DMS153 treated with DMSO at 0.1 percent for 48 hours (cell line): Measurements from ENCODE around the gene ZDHHC7.
"Not testable (repeated sequence)": the region's sequence is repeated elsewhere in the genome, so short reads cannot be mapped to it uniquely, and the experiment has no call there.

Experiments used
- DNase-seq: peaks from one replicate; lab custom pipeline; 2025; ENCODE audit not compliant: unreplicated experiment; lab: John Stamatoyannopoulos, UW

Gene ZDHHC7

DNA sequence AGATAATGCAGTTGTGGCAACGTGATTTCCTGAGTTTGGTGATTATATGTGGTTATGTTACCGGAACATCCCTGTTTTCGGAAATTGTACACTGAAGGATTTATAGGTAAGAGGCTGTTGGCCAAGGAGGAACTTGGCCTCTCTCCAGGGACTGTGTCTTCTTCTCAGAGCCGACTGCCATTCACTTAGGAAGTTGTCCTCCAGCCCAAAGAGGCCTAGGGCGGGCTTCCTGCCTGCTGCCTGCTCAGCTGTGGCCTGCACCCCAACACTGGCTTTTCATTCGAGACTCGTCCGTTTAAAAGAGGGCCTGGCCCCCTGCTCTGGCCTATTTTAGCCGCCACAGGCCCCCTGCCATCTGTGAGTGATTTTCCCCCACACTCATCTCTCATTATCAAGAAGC lies 64.3 kb downstream of the ZDHHC7 start:
- DNase-seq: no peak

DNA sequence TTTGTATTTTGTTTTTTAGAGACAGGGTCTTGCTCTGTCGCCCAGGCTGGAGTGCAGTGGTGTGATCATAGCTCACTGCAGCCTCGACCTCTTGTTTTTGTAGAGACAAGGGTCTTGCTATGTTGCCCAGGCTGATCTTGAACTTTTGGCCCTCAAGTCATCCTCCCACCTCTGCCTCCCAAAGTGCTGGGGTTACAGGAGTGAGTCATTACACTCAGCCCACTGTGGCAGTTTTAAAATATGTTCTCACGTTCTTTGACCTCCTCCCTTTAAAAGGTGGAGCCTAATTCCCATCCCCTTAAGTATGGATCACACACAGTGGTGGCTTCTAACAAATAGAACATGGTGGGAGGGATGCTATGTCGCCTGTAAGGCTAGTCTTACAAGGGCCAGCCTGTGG lies 67.7 kb downstream of the ZDHHC7 start:
- no peak for DNase-seq

DNA sequence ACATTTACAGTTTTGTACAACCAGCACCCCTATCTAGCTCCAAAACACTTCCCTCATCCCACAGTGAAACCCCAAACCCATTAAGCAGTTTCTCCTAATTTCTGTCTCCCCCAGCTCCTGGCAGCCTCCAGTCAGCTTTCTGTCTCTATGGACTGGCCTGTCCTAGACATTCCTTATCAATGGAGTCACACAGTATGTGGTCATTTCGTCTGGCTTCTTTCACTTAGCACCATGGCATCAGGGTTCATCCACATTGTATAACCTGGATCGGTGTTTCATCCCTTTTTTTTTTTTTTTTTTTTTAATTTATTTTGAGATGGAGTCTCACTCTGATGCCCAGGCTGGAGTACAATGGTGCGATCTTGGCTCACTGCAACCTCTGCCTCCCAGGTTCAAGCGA lies 68.5 kb downstream of the ZDHHC7 start:
- no peak for DNase-seq

DNA sequence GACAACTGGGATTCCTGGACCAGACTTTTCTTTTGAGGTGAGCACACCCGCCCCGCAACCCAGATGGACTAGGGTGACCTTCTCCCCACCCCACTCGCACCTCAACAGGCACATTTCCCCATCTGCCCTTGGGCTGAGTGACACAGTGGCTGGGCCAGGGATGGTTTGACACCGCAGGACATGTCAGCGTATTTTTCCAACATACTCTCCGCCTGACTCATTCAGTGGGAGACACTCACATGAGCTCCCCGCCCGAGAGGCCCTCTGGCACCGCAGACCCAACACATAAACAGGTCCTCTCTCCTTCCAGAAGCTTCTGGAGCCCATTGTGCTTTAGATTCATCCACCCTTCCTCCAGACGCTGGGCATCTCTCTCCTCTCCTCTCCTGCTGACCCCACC lies 69.4 kb downstream of the ZDHHC7 start:
- DNase-seq: no peak

DNA sequence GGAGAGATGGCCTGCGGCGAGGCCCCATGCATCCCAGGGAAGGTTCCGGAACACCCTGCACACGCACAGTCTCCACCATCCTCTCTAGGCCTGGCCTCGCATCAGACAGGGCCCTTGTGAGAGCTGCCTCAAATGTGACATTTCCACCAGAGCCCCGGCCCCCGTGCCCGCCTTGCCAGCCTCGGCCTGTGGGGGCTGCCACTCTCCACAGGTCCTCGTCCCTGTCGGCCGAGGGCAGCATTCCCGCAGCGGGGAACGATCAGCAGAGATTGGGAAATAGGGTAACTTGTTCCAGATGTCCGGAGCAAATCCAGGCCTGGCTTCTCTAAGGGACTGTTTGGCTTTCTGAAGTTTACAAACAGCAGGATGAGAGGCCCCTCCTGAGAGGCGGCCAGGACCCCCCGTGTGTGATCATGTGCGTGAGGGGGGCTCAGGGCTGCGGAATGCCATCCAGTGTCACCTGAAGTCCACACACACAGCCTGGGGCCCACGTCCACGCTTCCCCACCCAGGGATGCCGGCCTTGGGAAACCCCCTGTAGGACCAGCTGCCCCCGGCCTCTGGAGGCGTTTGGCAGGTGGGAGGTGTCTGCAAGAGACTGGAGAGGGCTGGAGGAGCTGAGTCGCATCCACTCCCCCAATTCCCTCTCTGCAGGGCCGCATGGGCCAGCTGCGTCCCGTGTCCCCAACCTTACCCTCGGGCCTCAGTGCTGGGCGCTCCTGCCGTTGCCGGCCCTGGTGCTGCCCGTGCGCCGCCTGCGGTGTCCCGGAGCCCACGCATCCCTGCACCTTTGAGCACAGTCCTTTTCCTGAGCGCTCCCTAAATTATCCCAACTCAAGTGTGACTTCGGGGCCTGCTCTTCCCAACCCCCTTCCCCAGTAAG lies 70.4 kb downstream of the ZDHHC7 start:
- no peak for DNase-seq

DNA sequence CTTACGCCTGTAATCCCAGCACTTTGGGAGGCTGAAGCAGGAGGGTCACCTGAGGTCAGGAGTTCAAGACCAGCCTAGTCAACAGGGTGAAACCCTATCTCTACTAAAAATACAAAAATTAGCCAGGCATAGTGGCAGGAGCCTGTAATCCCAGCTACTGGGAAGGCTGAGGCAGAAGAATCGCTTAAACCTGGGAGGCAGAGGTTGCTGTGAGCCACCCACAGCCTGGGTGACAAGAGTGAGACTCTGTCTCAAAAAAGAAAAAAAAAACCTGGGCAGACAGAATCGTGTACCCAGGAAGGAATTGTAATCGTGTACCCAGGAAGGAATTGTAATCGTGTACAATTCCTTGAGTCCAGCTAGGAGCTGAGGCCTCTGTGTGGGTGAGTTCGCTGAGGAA lies 72.7 kb downstream of the ZDHHC7 start:
- not testable (repeated sequence) for DNase-seq

DNA sequence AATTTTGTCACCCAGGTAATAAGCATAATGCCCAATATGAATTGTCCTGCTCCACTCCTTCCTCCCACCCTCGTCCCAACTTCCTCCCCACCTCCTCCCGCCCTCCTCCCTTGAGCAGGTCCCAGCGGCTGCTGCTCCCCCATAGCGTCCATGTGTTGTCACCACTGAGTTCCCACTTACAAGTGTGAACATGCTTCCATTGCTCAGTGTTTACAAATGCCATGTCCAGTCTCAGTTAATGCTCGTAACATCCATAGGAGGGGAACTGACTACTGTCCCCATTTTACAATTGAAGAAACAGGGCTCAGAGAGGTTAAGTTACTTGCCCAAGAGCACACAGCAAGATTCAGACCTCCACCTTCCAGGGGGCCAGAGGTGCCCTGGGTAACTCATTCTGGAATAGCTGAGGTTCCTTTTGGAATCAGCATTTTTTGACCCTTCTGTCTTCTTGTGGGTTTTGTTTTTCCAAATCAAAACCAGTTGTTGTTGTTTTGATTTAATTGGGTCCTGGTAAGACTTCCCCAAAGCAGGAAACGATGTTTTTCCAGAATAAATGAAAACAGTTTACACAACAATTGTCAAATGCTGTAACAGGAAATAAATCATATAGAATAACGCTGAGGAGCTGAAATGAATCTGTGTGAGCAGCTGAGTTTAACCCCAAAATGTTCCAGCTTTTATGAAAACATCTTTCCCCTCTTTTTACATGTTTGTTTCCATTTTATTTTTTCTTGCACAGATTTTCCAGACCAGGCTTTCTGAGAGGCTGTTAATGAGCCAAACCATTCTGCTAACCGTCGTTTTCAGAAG lies 73.9 kb downstream of the ZDHHC7 start:
- no peak for DNase-seq

DNA sequence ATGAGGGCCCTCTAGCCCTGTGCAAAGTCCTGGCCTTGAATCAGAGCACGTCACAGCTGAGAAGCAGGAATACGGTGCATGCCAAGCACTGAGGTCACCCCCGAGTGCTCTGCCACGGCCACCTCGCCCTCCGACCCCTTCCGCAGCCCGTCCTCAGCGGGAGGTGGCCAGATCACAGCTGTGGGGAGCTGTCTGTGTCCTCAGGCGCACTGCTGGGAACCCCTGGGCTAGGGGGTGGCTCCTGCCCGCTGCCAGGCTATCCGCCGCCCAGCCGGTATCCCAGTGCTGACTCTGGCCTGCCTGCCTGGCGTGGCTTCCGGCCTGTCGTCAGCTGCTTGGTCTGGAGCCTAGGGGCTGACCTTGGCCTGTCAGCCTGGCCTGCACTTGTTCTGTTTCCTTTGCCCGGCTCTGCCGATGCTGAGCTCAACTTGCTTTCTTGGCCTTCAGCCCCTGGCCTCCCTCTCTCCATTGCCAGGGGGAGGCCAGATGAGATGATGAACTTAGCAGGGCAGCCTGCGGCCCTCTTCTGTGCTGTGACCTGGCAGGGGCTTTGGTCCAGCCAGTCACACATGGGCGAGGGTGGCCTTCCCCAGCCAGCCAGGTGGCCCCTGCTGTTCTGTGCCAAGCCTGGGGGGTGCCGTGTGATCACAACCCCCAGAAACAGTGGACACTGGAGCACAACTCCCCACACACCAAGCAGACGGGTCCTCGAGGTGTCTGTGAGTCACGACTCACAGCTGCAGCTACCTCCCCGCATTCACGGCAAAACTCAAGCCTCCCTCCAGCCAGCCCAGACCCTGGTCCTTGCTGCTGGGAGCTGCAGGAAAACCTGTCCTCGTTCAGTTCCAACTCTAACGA lies 77.3 kb downstream of the ZDHHC7 start:
- no peak for DNase-seq

DNA sequence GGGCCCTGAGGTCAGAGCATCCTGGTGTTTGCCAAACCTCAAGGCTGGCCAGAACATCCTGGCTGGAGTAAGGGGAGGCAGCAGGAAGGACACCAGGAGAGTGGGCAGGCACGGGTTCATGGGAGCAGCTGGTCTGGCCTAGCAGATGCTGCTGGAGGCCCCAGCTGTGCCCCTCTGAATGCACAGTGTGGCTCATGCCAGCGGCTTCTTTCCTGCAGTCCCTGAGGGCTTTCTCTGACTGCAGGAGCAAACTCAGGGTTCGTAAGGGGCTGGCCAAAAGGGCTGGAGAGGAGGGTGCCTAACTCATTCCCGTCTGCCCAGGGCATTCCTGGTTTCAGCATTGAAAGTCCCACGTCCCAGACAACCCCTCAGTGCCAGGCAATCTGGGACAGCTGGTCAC lies 78.7 kb downstream of the ZDHHC7 start:
- DNase-seq: no peak

DNA sequence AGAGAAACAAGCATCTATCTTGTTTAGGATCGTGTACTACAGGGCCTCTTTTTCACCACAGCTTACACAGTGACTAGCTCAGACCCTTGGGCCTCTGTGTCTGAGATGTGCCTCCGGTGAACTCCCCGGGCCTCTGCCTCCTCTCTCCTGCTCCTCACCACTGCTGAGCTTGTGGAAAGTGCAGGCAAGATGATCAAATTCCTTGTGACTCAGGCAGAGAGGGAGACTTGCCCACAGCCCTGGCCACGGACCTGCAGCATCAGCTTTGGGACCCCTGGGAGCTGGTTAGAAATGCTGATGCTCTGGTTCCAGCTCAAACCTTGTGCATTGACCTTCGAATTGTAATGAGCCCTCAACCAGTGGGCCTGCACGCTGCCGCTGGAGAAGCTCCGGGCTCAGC lies 79.8 kb downstream of the ZDHHC7 start:
- no peak for DNase-seq

DNA sequence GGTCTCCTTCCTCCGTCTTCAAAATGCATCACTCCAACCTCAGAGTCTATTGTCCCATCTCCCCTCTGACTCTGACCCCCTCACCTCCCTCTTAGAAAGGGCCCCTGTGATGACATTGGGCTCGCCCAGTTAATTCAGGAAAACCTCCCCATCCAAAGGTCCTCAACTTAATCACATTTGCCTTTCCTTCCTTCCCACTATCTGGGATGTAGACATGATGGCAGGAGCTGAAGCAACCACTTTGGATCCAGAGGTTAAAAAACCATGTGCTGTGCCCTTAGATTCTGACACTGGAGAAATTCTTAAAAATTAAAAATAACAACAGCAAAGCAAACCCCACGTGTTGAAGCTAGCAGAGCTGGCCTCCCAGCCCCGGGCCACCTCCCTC lies 80.2 kb downstream of the ZDHHC7 start:
- DNase-seq: no peak

DNA sequence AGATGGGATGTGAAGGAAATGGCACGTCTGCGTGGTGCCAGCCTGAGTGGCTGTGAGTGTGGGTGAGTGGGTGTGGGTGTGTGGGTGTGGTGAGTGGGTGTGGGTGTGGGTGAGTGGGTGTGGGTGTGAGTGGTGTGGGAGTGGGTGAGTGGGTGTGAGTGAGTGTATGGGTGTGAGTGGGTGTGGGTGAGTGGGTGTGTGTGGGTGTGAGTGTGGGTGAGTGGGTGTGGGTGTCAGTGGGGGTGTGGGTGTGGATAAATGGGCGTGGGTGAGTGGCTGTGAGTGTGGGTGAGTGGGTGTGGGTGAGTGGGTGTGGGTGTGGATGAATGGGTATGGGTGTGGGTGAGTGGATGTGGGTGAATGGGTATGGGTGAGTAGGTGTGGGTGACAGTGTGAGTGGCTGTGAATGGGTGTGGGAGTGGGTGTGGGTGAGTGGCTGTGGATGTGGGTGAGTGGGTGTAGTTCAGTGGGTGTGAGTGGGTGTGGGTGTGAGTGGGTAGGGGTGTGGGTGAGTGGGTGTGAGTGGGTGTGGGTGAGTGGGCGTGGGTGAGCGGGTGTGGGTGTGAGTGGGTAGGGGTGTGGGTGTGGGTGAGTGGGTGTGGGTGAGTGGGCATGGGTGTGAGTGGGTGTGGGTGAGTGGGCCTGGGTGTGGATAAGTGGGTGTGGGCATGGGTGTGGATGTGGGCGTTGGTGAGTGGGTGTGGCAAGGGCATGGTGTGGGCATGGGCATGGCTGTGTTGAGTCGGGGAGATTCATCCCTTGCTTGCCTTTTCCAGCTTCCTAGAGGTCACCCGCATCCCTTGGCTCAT lies 80.8 kb downstream of the ZDHHC7 start:
- DNase-seq: no peak

DNA sequence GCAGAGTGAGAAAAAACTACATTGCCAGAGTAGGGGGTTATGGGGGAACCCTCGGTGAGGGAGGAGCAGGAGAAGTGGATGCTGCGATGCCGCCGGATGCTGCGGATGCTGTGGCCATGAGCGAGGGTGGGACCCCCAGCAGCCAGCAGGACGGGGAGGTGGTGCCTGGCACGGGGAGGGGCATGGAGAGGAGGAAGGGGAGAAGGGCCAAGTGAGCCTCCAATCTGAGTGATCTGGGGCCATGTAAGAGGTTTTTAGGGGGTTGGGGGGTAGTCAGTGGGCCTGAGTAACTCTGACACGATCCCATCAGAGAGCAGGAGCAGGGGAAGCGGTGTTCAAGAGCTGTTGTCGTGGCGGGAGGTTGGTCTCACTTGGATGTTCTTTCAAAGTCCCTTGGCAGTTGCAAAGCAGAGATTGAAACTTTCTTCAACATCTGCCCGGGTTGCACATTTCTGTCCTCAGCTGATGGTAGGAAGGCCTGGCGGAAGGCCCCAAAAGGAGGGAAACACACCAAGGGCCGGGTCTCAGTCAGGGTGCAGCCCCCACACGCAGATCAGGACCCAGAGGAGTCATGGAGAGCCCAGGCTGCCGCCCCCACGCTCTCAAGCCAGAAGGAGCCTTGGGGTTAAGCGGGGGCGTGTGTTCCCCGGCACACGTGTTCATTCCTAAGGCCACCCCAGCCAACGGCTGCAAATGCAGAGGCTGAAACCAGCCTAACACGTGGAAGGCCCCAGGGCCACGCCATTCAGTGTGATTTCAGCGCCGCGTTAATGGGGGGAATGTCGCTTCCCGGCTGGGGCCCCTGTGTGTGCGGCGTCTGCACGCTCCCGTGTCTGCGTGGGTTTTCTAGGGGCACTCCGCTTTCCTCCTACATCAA lies 81.7 kb downstream of the ZDHHC7 start:
- DNase-seq: no peak

DNA sequence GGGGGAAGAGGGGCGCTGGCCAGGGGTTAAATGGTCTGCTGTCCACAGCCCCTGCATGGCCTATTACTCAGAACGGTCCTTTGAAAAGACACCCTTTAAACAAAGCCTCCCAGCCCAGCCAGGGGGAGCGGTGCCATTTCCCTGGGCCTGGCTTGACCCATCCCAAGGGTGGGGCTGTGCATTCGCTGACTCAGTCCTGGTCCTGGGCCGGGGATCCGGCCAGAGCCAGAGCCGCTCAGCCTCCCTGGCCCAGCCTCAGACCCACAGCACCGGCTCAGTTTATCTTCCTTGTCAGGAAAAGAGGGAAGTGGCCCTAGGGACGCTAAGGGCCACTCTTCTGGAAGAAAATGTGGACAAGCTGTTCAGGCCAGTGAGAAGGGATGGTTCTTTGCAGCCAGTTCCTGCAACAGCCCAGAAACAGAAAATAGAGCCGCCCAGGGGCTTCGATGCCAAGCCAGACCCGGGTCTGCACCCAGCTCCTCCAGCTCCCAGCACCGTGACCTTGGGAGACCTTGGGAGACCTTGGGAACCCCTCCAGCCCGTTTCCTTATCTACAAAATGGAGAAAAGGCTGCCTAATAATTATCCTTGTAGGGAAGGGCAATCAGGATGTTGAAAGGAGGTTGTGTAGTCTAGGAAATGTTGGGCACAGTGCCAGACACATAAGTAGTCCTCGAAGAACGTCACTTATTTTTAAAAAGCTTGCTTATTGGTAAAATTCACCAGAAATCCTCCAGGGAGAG lies 82.5 kb downstream of the ZDHHC7 start:
- DNase-seq: no peak

DNA sequence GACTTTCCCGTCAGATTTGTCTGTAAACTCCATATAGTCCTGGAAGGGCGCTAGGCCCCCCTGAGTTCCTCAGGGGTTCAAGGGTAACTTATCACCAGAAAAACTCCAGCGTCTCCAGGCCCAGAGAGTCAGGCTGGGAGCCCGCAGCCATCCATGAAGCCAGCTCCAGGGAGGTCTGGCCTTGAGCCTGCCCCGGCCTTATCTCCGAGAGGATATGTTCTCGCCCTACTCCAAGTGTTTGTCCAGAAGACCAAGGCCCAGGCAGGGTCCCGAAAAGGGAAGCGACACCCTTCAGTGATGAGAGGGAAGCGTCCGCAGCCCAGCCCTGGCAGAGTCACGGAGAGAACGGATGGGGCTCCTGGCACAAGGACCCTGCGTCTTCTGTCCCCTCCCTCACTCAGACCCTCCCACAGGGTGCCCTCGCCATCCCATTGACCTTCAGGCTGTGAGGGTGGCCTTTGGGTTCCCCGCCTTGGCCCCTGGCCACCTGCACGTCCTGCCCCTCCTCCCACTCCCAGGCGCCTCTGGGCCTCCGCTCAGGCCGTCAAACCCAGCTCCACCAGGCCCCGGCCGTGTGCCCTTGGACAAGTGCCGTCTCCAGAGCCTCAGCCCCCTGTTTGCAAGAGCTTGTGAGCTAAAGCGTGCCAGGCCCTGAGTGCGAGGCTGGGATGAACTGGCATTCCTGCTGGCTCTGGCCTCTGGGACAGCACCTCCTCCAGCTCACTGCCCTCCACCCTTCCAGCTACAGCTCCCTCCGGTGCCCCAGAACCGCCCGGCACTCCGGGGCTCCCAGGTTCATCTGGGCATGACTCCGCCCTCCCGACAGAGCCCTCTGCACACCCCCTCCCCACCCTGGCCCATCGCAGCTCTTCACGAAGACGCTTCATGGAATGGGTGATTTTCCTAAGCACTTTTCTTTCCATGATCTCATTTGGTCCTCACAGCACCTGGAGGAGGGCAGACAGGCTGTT lies 83.4 kb downstream of the ZDHHC7 start:
- DNase-seq: no peak

DNA sequence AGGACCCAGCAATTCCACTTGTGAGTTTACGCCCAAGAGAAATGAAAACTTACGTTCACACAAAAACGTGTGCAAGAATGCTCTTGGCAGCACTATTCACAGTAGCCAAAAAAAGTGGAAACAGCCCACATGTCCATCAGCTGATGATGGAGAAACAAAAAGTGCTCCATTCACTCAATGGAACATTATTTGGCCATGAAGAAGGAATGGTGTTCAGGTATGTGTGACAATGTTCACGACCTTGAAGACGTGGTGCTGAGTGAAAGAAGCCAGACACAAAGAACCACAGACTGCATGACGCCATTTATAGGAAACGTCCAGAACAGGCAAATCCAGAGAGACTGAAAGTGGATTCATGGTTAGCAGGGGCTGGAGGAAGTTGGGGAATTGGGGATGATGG lies 84.9 kb downstream of the ZDHHC7 start:
- no peak for DNase-seq

DNA sequence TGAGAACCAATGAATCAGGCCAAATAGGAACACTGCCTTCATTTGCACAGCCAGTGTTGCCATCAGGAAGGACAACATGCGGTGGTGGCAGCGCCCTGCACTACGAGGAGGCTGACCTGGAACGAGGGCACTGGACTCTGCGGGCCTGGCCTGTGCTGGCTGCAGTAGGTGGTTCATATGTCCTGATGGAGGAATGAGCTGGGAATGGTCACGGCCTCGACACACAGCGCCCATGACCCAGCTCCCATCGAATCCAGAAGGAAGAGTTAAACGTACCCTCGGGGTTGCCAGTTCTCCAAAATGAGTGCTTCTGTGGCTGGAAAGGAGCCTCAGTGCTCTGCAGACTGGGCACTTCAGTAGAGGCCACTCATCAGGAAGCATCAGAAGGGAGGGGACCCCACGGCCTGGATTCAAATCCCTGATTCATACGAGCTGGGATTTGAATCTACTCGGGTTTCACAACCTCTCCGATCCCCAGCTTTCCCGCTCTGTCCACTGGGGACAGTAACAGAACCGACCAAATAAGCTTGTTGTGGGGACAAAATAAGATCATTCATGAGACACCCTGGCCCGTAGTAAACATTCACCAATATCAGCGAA lies 85.5 kb downstream of the ZDHHC7 start:
- no peak for DNase-seq
